GM23338 (cell line): ENCODE results near the gene BTRC. TPM values are rescaled to one million over a fixed set of nuclear protein-coding genes. Genes with fewer than 3 reads are reported as not detected.
A peak's percentile ranks its signal among the peaks of the same experiment; 100 is the strongest.

Source experiments
- ATAC-seq: fragments of 200-7000 bp; cut with Tn5 transposase; 3 replicates; pipeline ENCODE4 v1.9.1; 2020
- DNase-seq: peaks from one replicate; pipeline ENCODE4 v3.0.0-alpha.2; 2015; ENCODE audit warnings: low spot score
- H2AFZ ChIP-seq: fragments of 200-600 bp; sonication (generic); 2 replicates; pipeline ENCODE4 v1.8.0; 2016; ENCODE audit warnings: antibody characterized with exemption, mild to moderate bottlenecking, moderate library complexity
- H3F3A ChIP-seq: fragments of 200-600 bp; sonication (generic); replicated peaks from 2 replicates; pipeline ENCODE4 v1.8.0; 2017; ENCODE audit warnings: antibody characterized with exemption, mixed run types, low read depth
- H3K27ac ChIP-seq: fragments of 200-600 bp; sonication (generic); 2 replicates; pipeline ENCODE4 v1.6.1; 2016; ENCODE audit warnings: low read depth
- H3K27me3 ChIP-seq: fragments of 200-600 bp; sonication (generic); 2 replicates; pipeline ENCODE4 v1.8.0; 2016; ENCODE audit warnings: mild to moderate bottlenecking, mixed run types, moderate library complexity; ENCODE audit not compliant: insufficient read depth
- H3K36me3 ChIP-seq: fragments of 200-600 bp; sonication (generic); 2 replicates; pipeline ENCODE4 v1.8.0; 2016; ENCODE audit warnings: mild to moderate bottlenecking; ENCODE audit not compliant: insufficient read depth
- H3K4me1 ChIP-seq: fragments of 200-600 bp; sonication (generic); 2 replicates; pipeline ENCODE4 v1.8.0; 2016; ENCODE audit warnings: mild to moderate bottlenecking, moderate library complexity; ENCODE audit not compliant: insufficient read depth
- H3K4me2 ChIP-seq: fragments of 200-600 bp; sonication (generic); 2 replicates; pipeline ENCODE4 v1.7.1; 2017; ENCODE audit warnings: mixed run types
- H3K4me3 ChIP-seq: fragments of 200-600 bp; sonication (generic); 2 replicates; pipeline ENCODE4 v1.6.1; 2016; ENCODE audit warnings: mixed run types
- H3K79me2 ChIP-seq: fragments of 200-600 bp; sonication (generic); replicated peaks from 2 replicates; pipeline ENCODE4 v1.8.0; 2017; ENCODE audit warnings: mild to moderate bottlenecking; ENCODE audit not compliant: insufficient read depth
- H3K9me2 ChIP-seq: fragments of 200-600 bp; sonication (generic); 2 replicates; pipeline ENCODE4 v1.8.0; 2017; ENCODE audit not compliant: insufficient read depth
- H4K20me1 ChIP-seq: fragments of 200-600 bp; sonication (generic); replicated peaks from 2 replicates; pipeline ENCODE4 v1.8.0; 2017; ENCODE audit warnings: mild to moderate bottlenecking; ENCODE audit not compliant: insufficient read depth
- H3K27ac Mint-ChIP-seq: 2 replicates; pipeline ENCODE4 v1.8.0; 2020; ENCODE audit warnings: inconsistent platforms, mild to moderate bottlenecking, moderate library complexity, mixed read lengths
- H3K27me3 Mint-ChIP-seq: 3 replicates; pipeline ENCODE4 v1.8.0; 2022; ENCODE audit warnings: low read depth, mild to moderate bottlenecking, moderate library complexity, mixed read lengths, inconsistent platforms; ENCODE audit not compliant: insufficient read depth, poor library complexity
- H3K36me3 Mint-ChIP-seq: 3 replicates; pipeline ENCODE4 v1.8.0; 2021; ENCODE audit warnings: low read depth, mild to moderate bottlenecking, inconsistent platforms, moderate library complexity, mixed read lengths
- H3K4me1 Mint-ChIP-seq: 3 replicates; pipeline ENCODE4 v1.8.0; 2020; ENCODE audit warnings: mild to moderate bottlenecking, inconsistent platforms, mixed read lengths
- H3K4me3 Mint-ChIP-seq: 3 replicates; pipeline ENCODE4 v1.8.0; 2021; ENCODE audit warnings: moderate library complexity, mild to moderate bottlenecking, inconsistent platforms, mixed read lengths
- H3K9me3 Mint-ChIP-seq: 3 replicates; pipeline ENCODE4 v1.8.0; 2020; ENCODE audit warnings: moderate library complexity, mild to moderate bottlenecking, inconsistent platforms, mixed read lengths
- CREB1 ChIP-seq: fragments of 250-450 bp; sonication (Bioruptor Pico); IDR thresholded peaks from 2 replicates; pipeline ENCODE4 v1.5.0; 2020; ENCODE audit warnings: low read depth, mild to moderate bottlenecking, moderate library complexity
- CTCF ChIP-seq, 2 experiments: fragments of 200-600 bp in 1 of 2; sonication (generic) in 1 of 2; conservative IDR thresholded peaks; 2 replicates each; pipeline versions ENCODE4 v1.5.1 to v1.6.1; 2016 to 2017; ENCODE audit warnings: antibody characterized with exemption in 2 of 2, low read depth in 2 of 2, mild to moderate bottlenecking in 2 of 2, moderate library complexity in 1 of 2
- ETS1 ChIP-seq: IDR thresholded peaks from 2 replicates; pipeline ENCODE4 v1.6.1; 2016; ENCODE audit warnings: antibody characterized with exemption
- EZH2 ChIP-seq: fragments of 200-600 bp; sonication (generic); IDR thresholded peaks from one replicate; pipeline ENCODE4 v1.8.0; 2017; ENCODE audit warnings: antibody characterized with exemption, mild to moderate bottlenecking, low read depth; ENCODE audit not compliant: unreplicated experiment
- EZH2phosphoT487 ChIP-seq: fragments of 200-600 bp; sonication (generic); IDR thresholded peaks from one replicate; pipeline ENCODE4 v1.8.1; 2018; ENCODE audit warnings: antibody characterized with exemption; ENCODE audit not compliant: unreplicated experiment
- JUNB ChIP-seq: IDR thresholded peaks from one replicate; pipeline ENCODE4 v1.6.1; 2016; ENCODE audit warnings: antibody characterized with exemption; ENCODE audit not compliant: unreplicated experiment
- NANOG ChIP-seq: IDR thresholded peaks from 2 replicates; pipeline ENCODE4 v1.6.1; 2016; ENCODE audit warnings: antibody characterized with exemption, borderline replicate concordance
- POLR2AphosphoS5 ChIP-seq: IDR thresholded peaks from 2 replicates; pipeline ENCODE4 v1.6.1; 2016; ENCODE audit warnings: antibody characterized with exemption, low read depth
- REST ChIP-seq: IDR thresholded peaks from one replicate; pipeline ENCODE4 v1.6.1; 2018; ENCODE audit warnings: antibody characterized with exemption; ENCODE audit not compliant: unreplicated experiment
- STAT1 ChIP-seq: IDR thresholded peaks from one replicate; pipeline ENCODE4 v1.6.1; 2016; ENCODE audit warnings: antibody characterized with exemption; ENCODE audit not compliant: unreplicated experiment
- ZNF114 ChIP-seq: fragments of 250-450 bp; sonication (Bioruptor Pico); IDR thresholded peaks from 2 replicates; pipeline ENCODE4 v1.5.0; 2020; ENCODE audit warnings: mild to moderate bottlenecking, moderate library complexity
- ZNF462 ChIP-seq: fragments of 250-450 bp; sonication (Bioruptor Pico); IDR thresholded peaks from 2 replicates; pipeline ENCODE4 v1.5.0; 2020; ENCODE audit warnings: mild to moderate bottlenecking, moderate library complexity
- polyA plus RNA-seq: library from polyadenylated mRNA; unstranded; fragments of >200 nt; fragmentation: Nextera tagmentation; extraction: Ambion mirVana; gene quantifications from 2 replicates; pipeline ENCODE4 v1.2.1, GENCODE V29; 2016
- total RNA-seq: library from RNA; depleted of rRNA; stranded (reverse); fragments of >200 nt; shearing (Covaris generic); gene quantifications from 2 replicates; pipeline ENCODE4 v1.2.3, GENCODE V29; 2014

The BTRC gene
- total and polyA plus RNA-seq, 2 experiments from 2014 or later: 10.0 to 17.5 TPM

GRCh38 chr10:101561068-101561915 is 207.3 kb downstream of the BTRC start:
- Histone ChIP-seq H3K4me3 (no peak overlapping the region), H3K4me2 (no peak overlapping the region), H3K9me2 (no peaks in the 10 kb centered on the region), H3K27ac (no peak overlapping the region), H3F3A (no peaks in the 10 kb centered on the region), H4K20me1 (no peaks in the 10 kb centered on the region), H3K79me2 (no peaks in the 10 kb centered on the region), H3K4me1 (no peaks in the 10 kb centered on the region; the same call in 1 of the 2 replicates), H2AFZ (no peak overlapping the region), H3K36me3 (no peaks in the 10 kb centered on the region), H3K27me3 (peaks cover 10% of the 10 kb centered on the region)
- H3K27me3 Mint-ChIP-seq: peaks cover 23% of the 10 kb centered on the region
- H3K27ac Mint-ChIP-seq: no peak overlapping the region
- peak; percentile 14; the same call in 2 of the 3 replicates for ATAC-seq
- peaks cover 4% of the 10 kb centered on the region for H3K4me1 Mint-ChIP-seq
- no peak for DNase-seq
- H3K36me3 Mint-ChIP-seq: no peaks in the 10 kb centered on the region
- H3K9me3 Mint-ChIP-seq: no peaks in the 10 kb centered on the region; the same call in 2 of the 3 replicates
- TF ChIP-seq POLR2AphosphoS5 (no peak), EZH2 (no peak), NANOG (no peak), JUNB (no peak), REST (no peak), ZNF462 (no peak), CTCF (conservative IDR thresholded peaks at IDR 0.05; ENCODE audit: low read depth in 2 of 2) (no peak), CREB1 (CRISPR knock-in tag) (no peak), STAT1 (no peak), ZNF114 (CRISPR knock-in tag) (no peak), ETS1 (no peak), EZH2phosphoT487 (no peak)
- H3K4me3 Mint-ChIP-seq: no peak overlapping the region
